DMS53 treated with DMSO at 0.1 percent for 48 hours (cell line): ENCODE data around the gene COMMD7.
A peak's percentile ranks its signal among the peaks of the same experiment; 100 is the strongest.
"Not testable (repeated sequence)": the region's sequence is repeated elsewhere in the genome, so short reads cannot be mapped to it uniquely, and the experiment has no call there.

Source experiments
- DNase-seq: peaks from one replicate; lab custom pipeline; 2025; ENCODE audit not compliant: unreplicated experiment; lab: John Stamatoyannopoulos, UW

Gene COMMD7

GRCh38 chr20:32767418-32768198, 24.3 kb upstream of the COMMD7 start:
- DNase-seq: no peak

GRCh38 chr20:32765230-32765875, 22.1 kb upstream of the COMMD7 start:
- DNase-seq: not testable (repeated sequence)

- no peak for DNase-seq
These were observed 21.0 kb upstream of the COMMD7 start for GRCh38 chr20:32764005-32764960.

GRCh38 chr20:32763202-32764004, 20.1 kb upstream of the COMMD7 start:
- DNase-seq: no peak

GRCh38 chr20:32762754-32763201, 19.5 kb upstream of the COMMD7 start:
- no peak for DNase-seq

GRCh38 chr20:32761831-32762753, 18.8 kb upstream of the COMMD7 start, which contains the start of gene DNMT3B:
Gene DNMT3B, plus strand, starts transcription at chr20:32762385. Its CDS starts 17,939 bp downstream, at chr20:32780324.
- peak; percentile 31 for DNase-seq

GRCh38 chr20:32761417-32761830, 18.2 kb upstream of the COMMD7 start:
- no peak for DNase-seq

GRCh38 chr20:32756156-32756555, 12.9 kb upstream of the COMMD7 start:
- DNase-seq: no peak

GRCh38 chr20:32753731-32754130, 10.5 kb upstream of the COMMD7 start:
- no peak for DNase-seq

GRCh38 chr20:32752458-32753250, 9.4 kb upstream of the COMMD7 start:
- no peak for DNase-seq

- DNase-seq: no peak
These were observed 8.6 kb upstream of the COMMD7 start for GRCh38 chr20:32751702-32752457.

- no peak for DNase-seq
These were observed 8.0 kb upstream of the COMMD7 start for GRCh38 chr20:32751293-32751692.

GRCh38 chr20:32749914-32750637, 6.8 kb upstream of the COMMD7 start:
- no peak for DNase-seq

- DNase-seq: no peak
These were observed 688 bp downstream of the COMMD7 start for GRCh38 chr20:32742322-32743236.

GRCh38 chr20:32741151-32741550, 2.1 kb downstream of the COMMD7 start:
- DNase-seq: no peak
